Activated CD8-positive, alpha-beta memory T cell treated with anti-CD3 and anti-CD28 coated beads for 48 hours (primary cell): ENCODE measurements around the gene PLAC8.
"Not testable (repeated sequence)": the region's sequence is repeated elsewhere in the genome, so short reads cannot be mapped to it uniquely, and the experiment has no call there.

Experiments
- DNase-seq, 3 experiments: peaks; one replicate each; pipeline ENCODE4 v3.0.0-alpha.2; 2020; ENCODE audit warnings: low read depth in 2 of 3, low spot score in 2 of 3

The PLAC8 gene

GRCh38 chr4:83112678-83113428, 1.7 kb downstream of the PLAC8 start:
- no peak for DNase-seq

DNA sequence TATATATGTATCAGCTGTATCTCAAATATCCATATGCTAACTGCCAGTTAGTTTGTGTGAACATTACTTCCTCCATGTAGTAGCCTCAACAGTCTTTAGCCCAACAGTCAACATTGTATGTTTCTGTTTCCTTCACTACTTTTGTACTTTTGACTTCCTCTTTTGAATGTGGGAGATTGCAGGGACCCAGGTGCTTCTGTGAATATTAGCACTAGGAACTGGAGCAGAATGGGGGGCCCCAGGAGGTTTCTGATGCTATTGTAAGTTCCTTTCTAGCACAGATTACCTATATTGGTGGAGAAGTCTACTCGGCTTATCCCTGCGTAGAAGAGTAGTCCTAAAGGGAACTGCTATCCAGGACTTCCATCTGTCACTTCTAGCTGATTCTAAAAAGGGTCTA, 2.3 kb downstream of the PLAC8 start:
- DNase-seq = no peak

- not testable (repeated sequence) for DNase-seq
These were observed 2.8 kb downstream of the PLAC8 start for GRCh38 chr4:83111751-83112141.

GRCh38 chr4:83110970-83111750, 3.4 kb downstream of the PLAC8 start:
- DNase-seq = no peak

DNA sequence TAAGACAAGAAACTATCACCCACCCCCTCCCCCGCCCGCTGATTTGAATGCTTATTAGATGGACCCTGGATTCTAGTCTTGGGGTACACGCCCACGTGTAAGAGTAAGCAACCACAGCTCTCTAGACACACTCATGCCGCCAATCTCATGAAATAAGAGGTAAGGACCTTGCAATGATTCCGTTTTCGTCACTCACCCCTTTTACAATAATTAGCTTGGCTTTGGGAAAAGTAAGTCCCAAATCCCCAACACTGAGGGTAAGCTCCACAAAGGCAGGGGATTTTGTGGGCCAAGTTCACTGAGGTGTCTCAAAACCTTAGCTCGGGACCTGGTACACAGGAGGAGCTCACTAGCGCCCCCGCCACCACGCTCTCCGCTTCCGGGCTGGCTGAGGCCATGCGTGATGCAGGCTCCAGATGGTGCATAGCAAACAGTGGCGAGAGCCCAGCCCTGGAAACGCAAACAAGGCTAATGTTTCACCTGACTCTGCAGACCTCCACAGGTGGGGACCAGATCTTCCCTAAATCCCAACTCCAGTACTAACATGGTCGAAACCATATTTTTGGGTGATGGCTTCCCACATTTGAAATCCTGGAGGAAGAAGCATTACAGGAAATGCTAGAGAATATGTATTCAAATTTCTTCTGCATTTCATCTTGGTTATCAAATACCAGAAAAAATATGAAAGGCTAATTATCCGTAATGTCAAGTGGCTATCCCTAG, 4.1 kb downstream of the PLAC8 start:
- peak; percentile 71 to 82 (median 81) for DNase-seq

- peak in 2 of 3 experiments; percentile 26 to 31 for DNase-seq
These were observed 4.9 kb downstream of the PLAC8 start for GRCh38 chr4:83109480-83110222.

- no peak for DNase-seq
These were observed 6.2 kb downstream of the PLAC8 start for GRCh38 chr4:83108101-83108861.

DNA sequence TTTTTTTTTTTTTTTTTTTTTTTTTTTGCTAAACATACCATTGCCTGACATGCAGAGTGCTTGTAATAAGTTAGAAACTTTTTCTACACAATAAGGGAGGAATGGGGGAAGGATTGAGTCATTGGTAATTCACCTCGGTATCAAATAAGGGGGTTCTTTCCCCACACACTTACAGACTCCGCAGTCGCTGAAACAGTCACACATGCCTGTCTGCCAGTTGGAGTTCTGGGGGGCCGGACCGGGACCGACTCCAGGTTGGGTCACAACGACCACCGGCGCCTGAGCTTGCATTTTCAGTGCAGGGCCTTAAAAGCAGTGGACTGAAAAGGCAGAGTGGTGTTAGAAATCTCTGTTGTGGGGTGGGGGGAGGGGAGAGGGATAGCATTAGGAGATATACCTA, 6.9 kb downstream of the PLAC8 start:
- DNase-seq = peak in 1 of 3 experiments; percentile 40

DNA sequence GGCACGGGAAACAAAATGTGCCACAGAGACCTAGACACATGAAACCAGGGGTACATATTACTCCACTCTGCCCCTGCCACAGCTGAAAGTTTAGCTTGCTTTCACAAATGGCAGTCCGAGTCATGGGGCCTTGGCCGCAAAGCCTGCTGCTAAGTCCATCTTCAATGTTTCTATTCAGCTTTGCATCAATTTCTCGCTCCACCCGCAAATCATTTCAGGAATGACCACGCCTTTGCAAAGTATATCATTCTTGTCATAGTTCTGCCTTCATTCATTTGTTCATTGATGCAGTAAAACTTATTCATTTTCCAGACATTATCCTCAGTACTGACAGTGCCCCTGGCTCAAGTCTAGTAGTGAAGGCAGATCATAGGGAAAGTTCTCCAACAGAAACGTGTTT, 9.5 kb downstream of the PLAC8 start:
- no peak for DNase-seq

DNA sequence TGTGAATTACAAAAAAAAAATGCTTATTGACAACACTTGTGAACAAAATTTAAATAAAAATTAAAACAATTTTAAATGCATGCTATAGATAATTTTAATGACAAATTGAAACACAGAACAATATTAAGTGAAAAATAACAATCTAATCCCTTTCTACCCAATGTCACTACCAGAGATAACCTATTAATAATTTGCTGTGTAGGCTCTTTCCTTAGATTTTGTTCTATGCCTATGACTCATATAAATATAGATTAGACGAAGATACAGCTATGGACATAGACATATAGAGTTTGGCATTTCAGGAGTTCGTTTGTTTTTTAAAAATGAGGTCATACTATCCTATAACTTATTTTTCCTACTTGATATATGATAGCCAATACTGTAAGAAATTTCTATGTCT, 18.1 kb downstream of the PLAC8 start:
- DNase-seq = no peak

GRCh38 chr4:83093060-83093640, 21.4 kb downstream of the PLAC8 start:
- no peak for DNase-seq

- no peak for DNase-seq
These were observed 24.9 kb downstream of the PLAC8 start for GRCh38 chr4:83089410-83090157.

- not testable (repeated sequence) for DNase-seq
These were observed 29.6 kb downstream of the PLAC8 start for GRCh38 chr4:83084956-83085355.

DNA sequence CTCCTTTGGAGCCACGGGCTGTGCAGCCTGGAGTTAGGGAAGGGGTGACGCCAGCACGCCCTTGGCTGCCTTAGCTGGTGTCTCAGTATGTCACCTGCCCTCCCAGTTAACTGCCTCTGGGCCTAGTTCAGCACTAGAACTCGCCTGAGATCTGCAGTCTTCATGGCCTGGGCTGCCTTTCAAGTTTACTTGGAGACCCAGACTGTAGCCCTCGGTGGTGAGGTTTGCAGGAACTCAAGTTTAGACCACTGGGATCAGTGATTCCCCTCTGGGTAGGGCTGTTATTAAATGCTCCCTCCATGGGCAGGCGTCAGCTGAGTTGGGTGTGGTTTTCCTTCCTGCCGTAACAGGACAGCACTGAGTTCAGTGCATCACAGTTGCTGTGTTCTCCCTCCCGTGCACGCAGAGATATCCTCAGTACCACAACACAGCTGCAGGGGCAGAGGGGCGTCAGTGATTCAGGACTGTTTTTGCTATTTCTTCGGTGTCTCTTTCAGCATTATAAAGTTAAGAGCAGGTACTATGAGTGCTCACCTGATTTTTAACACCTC, 30.5 kb downstream of the PLAC8 start:
- DNase-seq = no peak

- DNase-seq = no peak
These were observed 31.8 kb downstream of the PLAC8 start for GRCh38 chr4:83082777-83083176.

- no peak for DNase-seq
These were observed 34.0 kb downstream of the PLAC8 start for GRCh38 chr4:83080561-83080960.

DNA sequence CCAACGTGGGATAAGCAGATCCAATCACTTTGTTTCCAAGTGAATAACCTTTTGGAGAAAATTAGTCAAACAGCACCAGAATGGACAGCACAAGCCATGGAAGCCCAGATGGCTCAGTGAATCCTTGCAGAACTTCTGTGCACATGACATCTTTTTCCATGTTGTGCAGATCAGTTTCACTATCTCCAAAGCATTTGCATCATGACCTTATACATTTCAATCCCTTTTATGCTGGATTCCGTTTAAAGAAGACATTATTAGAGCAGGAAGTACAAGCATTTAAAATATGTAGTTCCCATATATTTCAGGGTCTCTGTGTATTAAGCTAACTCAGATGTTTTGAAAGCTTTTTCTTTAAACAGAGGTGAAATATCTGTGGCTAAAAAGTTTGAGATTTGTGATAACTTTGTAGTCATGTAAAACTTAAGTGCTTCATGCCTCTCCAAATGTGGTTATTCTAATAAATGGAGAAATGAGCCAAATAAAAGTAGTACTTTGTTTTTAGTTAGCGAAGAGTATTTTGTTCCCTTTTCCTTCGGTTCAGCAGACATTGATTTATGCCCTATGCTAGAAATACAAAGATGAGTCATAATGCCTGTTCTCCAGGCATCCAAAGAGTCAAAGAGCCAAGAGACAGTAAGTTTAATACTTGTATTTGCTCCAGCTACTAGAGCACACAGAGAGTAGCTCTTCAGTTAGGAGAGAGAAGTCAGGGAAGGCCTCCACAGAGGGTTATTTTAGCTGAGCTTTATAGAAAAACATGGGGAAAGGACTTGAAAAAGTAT, 39.0 kb downstream of the PLAC8 start:
- no peak for DNase-seq

- not testable (repeated sequence) for DNase-seq
These were observed 39.7 kb downstream of the PLAC8 start for GRCh38 chr4:83074783-83075182.
